HUES48 (cell line): Measurements from ENCODE around the gene YDJC.
"Not testable (repeated sequence)": the region's sequence is repeated elsewhere in the genome, so short reads cannot be mapped to it uniquely, and the experiment has no call there.

ENCODE experiments used
- H3K27ac ChIP-seq: one replicate; pipeline ENCODE4 v1.7.0; 2013; ENCODE audit warnings: low read depth, low read length, inconsistent platforms
- H3K27me3 ChIP-seq: 2 replicates; pipeline ENCODE4 v1.6.1; 2013; ENCODE audit warnings: mild to moderate bottlenecking, low read length; ENCODE audit not compliant: control insufficient read depth, insufficient read depth
- H3K36me3 ChIP-seq: 2 replicates; pipeline ENCODE4 v1.6.1; 2013; ENCODE audit warnings: low read length; ENCODE audit not compliant: control insufficient read depth, insufficient read depth
- H3K4me1 ChIP-seq: 2 replicates; pipeline ENCODE4 v1.6.1; 2013; ENCODE audit warnings: mild to moderate bottlenecking, low read length; ENCODE audit not compliant: control insufficient read depth, insufficient read depth
- H3K4me3 ChIP-seq: 2 replicates; pipeline ENCODE4 v1.5.1; 2013; ENCODE audit warnings: mild to moderate bottlenecking, low read depth, low read length
- H3K9ac ChIP-seq: 2 replicates; pipeline ENCODE4 v1.6.1; 2013; ENCODE audit warnings: mild to moderate bottlenecking, low read depth, low read length, moderate library complexity
- H3K9me3 ChIP-seq: 2 replicates; pipeline ENCODE4 v1.6.1; 2013; ENCODE audit warnings: low read length; ENCODE audit not compliant: control insufficient read depth, insufficient read depth

YDJC gene

GRCh38 chr22:21599053-21599893 lies 30.5 kb downstream of the YDJC start:
- H3K9me3 ChIP-seq: no peaks in the 10 kb centered on the region
- no peaks in the 10 kb centered on the region for H3K4me1 ChIP-seq
- H3K27me3 ChIP-seq: no peaks in the 10 kb centered on the region
- no peak overlapping the region for H3K27ac ChIP-seq
- H3K9ac ChIP-seq: no peak overlapping the region
- no peak overlapping the region for H3K4me3 ChIP-seq
- H3K36me3 ChIP-seq: peaks cover 33% of the 10 kb centered on the region

DNA sequence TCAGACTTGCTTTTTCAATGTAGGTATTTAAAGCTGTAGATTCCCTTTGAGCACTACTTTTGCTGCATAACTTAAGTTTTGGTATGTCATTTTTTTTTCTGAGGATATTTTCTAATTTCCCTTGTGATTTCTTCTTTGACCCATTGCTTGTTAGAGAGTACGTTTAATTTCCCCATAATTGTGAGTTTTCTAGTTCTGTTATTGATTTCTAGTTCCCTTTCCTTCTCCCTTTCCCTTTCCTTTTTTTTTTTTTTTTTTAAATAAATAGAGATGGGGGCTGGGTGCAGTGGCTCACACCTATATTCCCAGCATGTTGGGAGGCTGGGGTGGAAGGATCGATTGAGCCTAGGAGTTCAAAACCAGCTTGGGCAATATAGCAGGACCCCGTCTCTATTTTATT lies 31.5 kb downstream of the YDJC start:
- no peak overlapping the region for H3K27ac ChIP-seq
- H3K27me3 ChIP-seq: no peaks in the 10 kb centered on the region
- peaks cover 41% of the 10 kb centered on the region for H3K36me3 ChIP-seq
- no peak overlapping the region for H3K9ac ChIP-seq
- H3K4me3 ChIP-seq: no peak overlapping the region
- H3K9me3 ChIP-seq: no peaks in the 10 kb centered on the region
- no peaks in the 10 kb centered on the region for H3K4me1 ChIP-seq

DNA sequence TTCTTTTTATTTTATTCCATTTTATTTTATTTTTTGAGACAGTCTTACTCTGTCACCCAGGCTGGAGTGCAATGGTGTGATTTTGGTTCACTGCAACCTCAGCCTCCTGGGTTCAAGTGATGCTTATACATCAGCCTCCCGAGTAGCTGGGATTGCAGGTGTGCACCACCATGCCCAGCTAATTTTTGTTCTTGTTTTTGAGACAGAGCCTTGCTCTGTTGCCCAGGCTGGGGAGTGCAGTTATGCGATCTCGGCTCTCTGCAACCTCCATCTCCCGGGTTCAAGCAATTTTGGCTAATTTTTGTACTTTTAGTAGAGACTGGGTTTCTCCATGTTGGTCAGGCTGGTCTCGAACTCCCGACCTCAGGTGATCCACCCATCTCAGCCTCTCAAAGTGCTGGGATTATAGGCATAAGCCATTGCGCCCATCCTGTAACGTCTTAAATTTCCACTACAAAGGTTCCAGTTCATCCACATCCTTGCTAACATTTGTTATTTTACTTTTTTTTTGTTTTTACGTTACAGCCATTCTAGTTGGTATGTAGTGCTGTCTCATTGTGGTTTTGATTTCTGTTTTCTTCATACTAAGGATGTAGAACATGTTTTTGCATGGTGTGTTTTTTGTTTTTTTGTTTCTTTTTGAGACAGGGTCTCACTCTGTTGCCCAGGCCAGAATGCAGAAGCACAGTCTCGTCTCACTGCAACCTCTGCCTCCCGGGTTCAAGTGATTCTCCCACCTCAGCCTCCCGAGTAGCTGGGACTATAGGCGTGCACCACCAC lies 33.3 kb downstream of the YDJC start:
- H3K9me3 ChIP-seq, H3K27me3 ChIP-seq: not testable (repeated sequence)
- peaks cover 52% of the 10 kb centered on the region for H3K36me3 ChIP-seq

DNA sequence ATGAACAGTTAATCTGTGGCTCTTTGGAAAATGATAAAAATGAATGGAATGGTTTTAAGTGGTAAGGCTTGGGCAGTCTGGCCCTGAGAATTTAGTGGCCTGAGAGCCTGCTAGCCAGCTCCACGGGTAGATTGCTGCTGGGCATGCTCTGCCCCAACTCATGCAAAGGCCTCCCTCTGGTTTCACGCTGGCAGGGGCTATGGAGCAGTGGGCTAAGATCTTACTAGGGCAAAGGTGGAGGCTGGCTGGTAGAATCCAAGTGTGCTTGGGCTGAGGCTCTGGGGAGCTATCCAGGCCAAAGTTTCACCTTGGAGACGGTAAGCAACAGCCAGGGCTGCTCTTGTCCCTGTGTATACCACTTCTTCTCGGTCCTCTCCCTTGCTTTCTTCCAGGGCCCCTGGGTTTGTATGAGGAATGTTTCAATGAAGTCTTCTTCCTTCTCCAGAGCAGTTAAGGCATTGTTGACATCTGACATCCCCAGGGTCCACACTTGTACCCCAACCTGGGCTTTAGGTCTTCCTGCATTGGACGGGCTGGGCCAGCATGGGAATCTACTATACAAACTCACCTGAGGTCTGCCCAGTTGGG lies 34.9 kb downstream of the YDJC start:
- no peak overlapping the region for H3K4me3 ChIP-seq
- H3K4me1 ChIP-seq: no peaks in the 10 kb centered on the region
- no peaks in the 10 kb centered on the region for H3K27me3 ChIP-seq
- no peak overlapping the region for H3K9ac ChIP-seq
- H3K36me3 ChIP-seq: peaks cover 52% of the 10 kb centered on the region
- no peaks in the 10 kb centered on the region for H3K9me3 ChIP-seq
- no peak overlapping the region for H3K27ac ChIP-seq

More for the DNA sequence above, 33.3 kb downstream of the YDJC start:
- H3K27ac ChIP-seq, H3K4me3 ChIP-seq, H3K9ac ChIP-seq, H3K4me1 ChIP-seq: not testable (repeated sequence)

DNA sequence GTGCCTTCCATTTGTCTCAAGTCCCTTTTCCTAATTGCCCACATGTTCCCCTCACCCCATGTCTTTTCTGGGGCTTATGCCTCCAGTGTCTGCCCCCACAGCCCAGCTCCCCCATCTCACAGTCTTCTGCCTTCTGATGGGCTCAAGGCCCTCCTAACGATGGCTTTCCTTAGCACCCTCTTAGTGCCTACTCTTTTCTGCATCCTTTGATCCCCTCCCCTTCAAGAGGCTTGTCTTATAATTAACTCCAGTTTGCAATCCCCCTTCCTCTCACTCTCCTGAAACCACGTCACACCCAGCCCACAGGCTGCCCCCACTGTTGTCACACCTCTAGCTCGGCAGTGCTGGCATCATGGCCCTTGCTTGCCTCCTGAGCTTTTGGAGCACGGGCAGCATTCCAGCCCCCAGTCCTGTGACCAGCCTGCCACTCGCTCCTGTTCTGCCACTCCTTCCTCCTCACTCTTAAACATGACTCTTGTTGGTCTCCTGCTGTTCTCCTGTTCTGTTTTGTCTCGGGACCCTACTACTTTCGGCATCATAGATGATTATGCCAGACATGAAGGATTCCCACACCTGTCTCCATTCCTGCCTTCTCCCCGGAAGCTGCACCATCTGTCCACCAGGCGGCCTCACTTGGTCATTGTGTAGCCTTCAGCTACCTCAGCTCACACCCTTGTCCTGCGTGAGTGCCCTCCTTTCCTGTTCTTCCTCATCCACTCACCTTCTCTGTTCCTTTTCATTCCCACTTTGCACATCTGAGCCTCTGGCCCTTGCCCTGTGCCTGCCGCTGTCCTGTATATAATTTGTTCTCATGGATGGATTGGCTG lies 36.2 kb downstream of the YDJC start:
- Histone ChIP-seq H3K27ac (no peak overlapping the region), H3K4me1 (no peaks in the 10 kb centered on the region), H3K9ac (no peak overlapping the region), H3K27me3 (no peaks in the 10 kb centered on the region), H3K36me3 (peaks cover 48% of the 10 kb centered on the region), H3K9me3 (no peaks in the 10 kb centered on the region), H3K4me3 (no peak overlapping the region)

- Histone ChIP-seq H3K27me3 (no peaks in the 10 kb centered on the region), H3K4me3 (no peak overlapping the region), H3K27ac (no peak overlapping the region), H3K9me3 (no peaks in the 10 kb centered on the region), H3K36me3 (peaks cover 48% of the 10 kb centered on the region), H3K4me1 (no peaks in the 10 kb centered on the region), H3K9ac (no peak overlapping the region)
Measured at GRCh38 chr22:21592422-21592821, 37.4 kb downstream of the YDJC start.

- Histone ChIP-seq H3K27me3 (no peaks in the 10 kb centered on the region), H3K4me1 (no peaks in the 10 kb centered on the region), H3K9me3 (no peaks in the 10 kb centered on the region), H3K36me3 (peaks cover 42% of the 10 kb centered on the region), H3K4me3 (no peak overlapping the region), H3K27ac (no peak overlapping the region), H3K9ac (no peak overlapping the region)
Measured at GRCh38 chr22:21591695-21592094, 38.1 kb downstream of the YDJC start.

DNA sequence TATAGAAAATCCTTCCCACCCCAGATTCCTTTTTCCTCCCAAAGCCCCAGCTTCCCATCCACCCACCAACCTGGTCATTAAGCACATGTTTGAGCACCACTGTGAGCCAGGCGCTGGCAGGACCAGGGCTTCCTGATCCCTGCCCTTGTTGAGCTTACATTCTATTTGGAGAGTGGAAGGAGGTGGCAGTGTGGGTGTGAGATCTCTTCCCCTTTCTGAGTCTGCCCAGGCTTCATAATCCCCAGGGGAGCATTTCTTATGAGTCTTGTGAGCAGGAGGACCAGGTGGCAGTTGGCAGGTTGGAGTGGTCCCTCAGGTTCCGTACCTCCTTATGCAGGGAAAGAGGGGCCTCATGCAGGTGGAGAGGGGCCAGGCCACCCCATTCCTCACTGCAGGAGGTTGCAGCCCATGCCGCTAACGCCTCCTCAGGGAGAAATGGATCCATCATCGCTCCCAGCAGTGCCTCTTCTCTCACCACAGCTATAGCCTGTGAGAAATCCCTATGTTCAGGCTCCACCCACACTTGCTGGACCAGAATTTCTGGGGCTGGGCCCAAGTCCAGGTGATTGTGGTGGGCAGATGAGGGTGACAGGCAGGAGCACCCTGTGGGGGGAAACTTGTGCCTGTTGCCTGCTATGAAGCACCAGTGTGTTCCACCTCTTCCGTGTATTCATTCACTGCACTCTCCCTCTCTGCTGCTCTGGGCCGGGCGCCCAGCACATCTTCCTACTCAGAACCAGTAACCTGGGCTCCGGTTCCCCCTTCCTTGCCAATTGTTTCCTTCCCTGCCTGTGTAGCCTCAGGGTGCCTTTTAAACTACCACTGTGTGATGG lies 38.8 kb downstream of the YDJC start:
- no peak overlapping the region for H3K27ac ChIP-seq
- H3K4me1 ChIP-seq: no peaks in the 10 kb centered on the region
- peaks cover 37% of the 10 kb centered on the region for H3K36me3 ChIP-seq
- H3K9ac ChIP-seq: no peak overlapping the region
- no peaks in the 10 kb centered on the region for H3K9me3 ChIP-seq
- no peak overlapping the region for H3K4me3 ChIP-seq
- no peaks in the 10 kb centered on the region for H3K27me3 ChIP-seq

DNA sequence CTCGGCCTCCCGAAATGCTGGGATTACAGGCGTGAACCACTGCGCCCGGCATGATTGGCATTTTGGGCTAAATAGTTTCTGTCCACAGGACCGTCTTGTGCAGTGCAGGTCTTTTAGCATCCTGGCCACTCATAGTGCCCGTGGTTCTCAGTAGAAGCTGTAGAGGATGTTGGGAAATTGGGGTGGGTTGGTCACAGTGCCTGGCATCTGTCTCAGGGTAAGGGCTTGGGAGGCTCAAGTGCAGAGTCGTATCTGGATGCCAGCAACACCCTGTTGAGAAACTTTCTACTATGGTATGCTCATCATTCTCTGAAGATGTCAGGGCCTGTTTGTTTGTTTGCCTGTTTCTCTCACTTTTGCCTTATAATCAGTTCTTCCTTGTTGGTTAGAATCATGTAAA lies 40.4 kb downstream of the YDJC start:
- Histone ChIP-seq H3K36me3 (peaks cover 21% of the 10 kb centered on the region), H3K9me3 (no peaks in the 10 kb centered on the region), H3K4me3 (no peak overlapping the region), H3K27me3 (no peaks in the 10 kb centered on the region), H3K9ac (no peak overlapping the region), H3K27ac (no peak overlapping the region), H3K4me1 (no peaks in the 10 kb centered on the region)
